ENCODE measurements around the gene LDHA. TPM values are rescaled to one million over a fixed set of nuclear protein-coding genes. Genes with fewer than 3 reads are reported as not detected.

The LDHA gene
- 1,448 and 1,455 TPM in 2 replicates for total RNA-seq

- no peaks in the 10 kb centered on the region for H3K27me3 Mint-ChIP-seq (ENCODE audit: insufficient read depth)
- peaks cover 44% of the 10 kb centered on the region for H3K36me3 Mint-ChIP-seq (ENCODE audit: low read depth)
- intact Hi-C loops (cut with micrococcal nuclease) = loop anchor here (1.0 to 10.0 kb wide), 6 partner anchors 10 to 1990 kb away; partner anchors contain the start of genes E2F8 and PRMT3
- H3K27ac Mint-ChIP-seq = peak within 1 kb of the TSS; percentile 98
- peak within 1 kb of the TSS; percentile 99 for H3K4me3 Mint-ChIP-seq
- DNase-seq (ENCODE audit: low spot score) = peak; percentile 97
- H3K4me1 Mint-ChIP-seq (ENCODE audit: low read depth) = peaks cover 52% of the 10 kb centered on the region
- no peaks in the 10 kb centered on the region for H3K9me3 Mint-ChIP-seq
Observed at GRCh38 chr11:18394275-18394927, at the start of gene LDHA. TSS of gene LDHA (plus strand) at chr11:18394563. CDS start at chr11:18396843, 2,280 bp downstream.

- H3K4me1 Mint-ChIP-seq (ENCODE audit: low read depth) = peaks cover 15% of the 10 kb centered on the region
- no peaks in the 10 kb centered on the region for H3K9me3 Mint-ChIP-seq
- H3K36me3 Mint-ChIP-seq (ENCODE audit: low read depth) = peaks cover 40% of the 10 kb centered on the region
- peak overlapping the region; percentile 35 for H3K27ac Mint-ChIP-seq
- H3K27me3 Mint-ChIP-seq (ENCODE audit: insufficient read depth) = no peaks in the 10 kb centered on the region
- no peak for DNase-seq (ENCODE audit: low spot score)
- H3K4me3 Mint-ChIP-seq = no peak overlapping the region
- intact Hi-C loops (cut with micrococcal nuclease) = no loop called here
Observed at GRCh38 chr11:18347471-18348125, 46.8 kb upstream of the LDHA start.

- H3K9me3 Mint-ChIP-seq = no peaks in the 10 kb centered on the region
- H3K4me3 Mint-ChIP-seq = no peak overlapping the region
- H3K27me3 Mint-ChIP-seq (ENCODE audit: insufficient read depth) = no peaks in the 10 kb centered on the region
- peaks cover 14% of the 10 kb centered on the region for H3K4me1 Mint-ChIP-seq (ENCODE audit: low read depth)
- H3K27ac Mint-ChIP-seq = no peak overlapping the region
- intact Hi-C loops (cut with micrococcal nuclease) = no loop called here
- peaks cover 45% of the 10 kb centered on the region for H3K36me3 Mint-ChIP-seq (ENCODE audit: low read depth)
- DNase-seq (ENCODE audit: low spot score) = no peak
Observed at GRCh38 chr11:18352581-18352980, 41.8 kb upstream of the LDHA start.

- H3K27me3 Mint-ChIP-seq (ENCODE audit: insufficient read depth) = no peaks in the 10 kb centered on the region
- H3K36me3 Mint-ChIP-seq (ENCODE audit: low read depth) = peaks cover 40% of the 10 kb centered on the region
- H3K4me1 Mint-ChIP-seq (ENCODE audit: low read depth) = no peaks in the 10 kb centered on the region
- intact Hi-C loops (cut with micrococcal nuclease) = no loop called here
- DNase-seq (ENCODE audit: low spot score) = no peak
- H3K4me3 Mint-ChIP-seq = no peak overlapping the region
- H3K27ac Mint-ChIP-seq = no peak overlapping the region
- H3K9me3 Mint-ChIP-seq = no peaks in the 10 kb centered on the region
Observed at GRCh38 chr11:18358646-18359045, 35.7 kb upstream of the LDHA start.

GRCh38 chr11:18361154-18361553, 33.2 kb upstream of the LDHA start:
- Mint-ChIP-seq H3K27ac (no peak overlapping the region), H3K4me3 (no peak overlapping the region), H3K27me3 (ENCODE audit: insufficient read depth) (no peaks in the 10 kb centered on the region), H3K9me3 (no peaks in the 10 kb centered on the region), H3K4me1 (ENCODE audit: low read depth) (peaks cover 8% of the 10 kb centered on the region), H3K36me3 (ENCODE audit: low read depth) (peaks cover 39% of the 10 kb centered on the region)
- DNase-seq (ENCODE audit: low spot score) = no peak
- intact Hi-C loops (cut with micrococcal nuclease) = no loop called here

- peaks cover 8% of the 10 kb centered on the region for H3K4me1 Mint-ChIP-seq (ENCODE audit: low read depth)
- H3K9me3 Mint-ChIP-seq = no peaks in the 10 kb centered on the region
- no peak overlapping the region for H3K4me3 Mint-ChIP-seq
- peaks cover 33% of the 10 kb centered on the region for H3K36me3 Mint-ChIP-seq (ENCODE audit: low read depth)
- DNase-seq (ENCODE audit: low spot score) = no peak
- H3K27me3 Mint-ChIP-seq (ENCODE audit: insufficient read depth) = no peaks in the 10 kb centered on the region
- H3K27ac Mint-ChIP-seq = no peak overlapping the region
- intact Hi-C loops (cut with micrococcal nuclease) = no loop called here
Observed at GRCh38 chr11:18364495-18365073, 29.8 kb upstream of the LDHA start.

GRCh38 chr11:18365741-18366140, 28.6 kb upstream of the LDHA start:
- H3K36me3 Mint-ChIP-seq (ENCODE audit: low read depth) = peaks cover 33% of the 10 kb centered on the region
- H3K27ac Mint-ChIP-seq = no peak overlapping the region

GRCh38 chr11:18366286-18366685, 28.1 kb upstream of the LDHA start:
- Mint-ChIP-seq H3K4me3 (no peak overlapping the region), H3K27me3 (ENCODE audit: insufficient read depth) (no peaks in the 10 kb centered on the region), H3K4me1 (ENCODE audit: low read depth) (peaks cover 12% of the 10 kb centered on the region), H3K27ac (no peak overlapping the region), H3K9me3 (no peaks in the 10 kb centered on the region), H3K36me3 (ENCODE audit: low read depth) (peaks cover 35% of the 10 kb centered on the region)
- intact Hi-C loops (cut with micrococcal nuclease) = no loop called here
- DNase-seq (ENCODE audit: low spot score) = no peak

More at GRCh38 chr11:18365741-18366140, 28.6 kb upstream of the LDHA start:
- no peaks in the 10 kb centered on the region for H3K9me3 Mint-ChIP-seq
- no peaks in the 10 kb centered on the region for H3K27me3 Mint-ChIP-seq (ENCODE audit: insufficient read depth)
- intact Hi-C loops (cut with micrococcal nuclease) = no loop called here
- H3K4me3 Mint-ChIP-seq = no peak overlapping the region
- H3K4me1 Mint-ChIP-seq (ENCODE audit: low read depth) = peaks cover 8% of the 10 kb centered on the region
- no peak for DNase-seq (ENCODE audit: low spot score)

GRCh38 chr11:18367431-18367830, 26.9 kb upstream of the LDHA start:
- no peak overlapping the region for H3K27ac Mint-ChIP-seq
- intact Hi-C loops (cut with micrococcal nuclease) = no loop called here
- no peak for DNase-seq (ENCODE audit: low spot score)
- peaks cover 16% of the 10 kb centered on the region for H3K4me1 Mint-ChIP-seq (ENCODE audit: low read depth)
- H3K9me3 Mint-ChIP-seq = no peaks in the 10 kb centered on the region
- no peaks in the 10 kb centered on the region for H3K27me3 Mint-ChIP-seq (ENCODE audit: insufficient read depth)
- H3K36me3 Mint-ChIP-seq (ENCODE audit: low read depth) = peaks cover 31% of the 10 kb centered on the region
- no peak overlapping the region for H3K4me3 Mint-ChIP-seq

- Mint-ChIP-seq H3K4me1 (ENCODE audit: low read depth) (peaks cover 16% of the 10 kb centered on the region), H3K27me3 (ENCODE audit: insufficient read depth) (no peaks in the 10 kb centered on the region), H3K9me3 (no peaks in the 10 kb centered on the region), H3K36me3 (ENCODE audit: low read depth) (peaks cover 29% of the 10 kb centered on the region), H3K4me3 (no peak overlapping the region), H3K27ac (no peak overlapping the region)
- intact Hi-C loops (cut with micrococcal nuclease) = no loop called here
- no peak for DNase-seq (ENCODE audit: low spot score)
Observed at GRCh38 chr11:18368221-18368620, 26.1 kb upstream of the LDHA start.

- no peak overlapping the region for H3K27ac Mint-ChIP-seq
- H3K9me3 Mint-ChIP-seq = no peaks in the 10 kb centered on the region
- intact Hi-C loops (cut with micrococcal nuclease) = no loop called here
- H3K36me3 Mint-ChIP-seq (ENCODE audit: low read depth) = peaks cover 27% of the 10 kb centered on the region
- peaks cover 16% of the 10 kb centered on the region for H3K4me1 Mint-ChIP-seq (ENCODE audit: low read depth)
- no peaks in the 10 kb centered on the region for H3K27me3 Mint-ChIP-seq (ENCODE audit: insufficient read depth)
- no peak for DNase-seq (ENCODE audit: low spot score)
- no peak overlapping the region for H3K4me3 Mint-ChIP-seq
Observed at GRCh38 chr11:18369398-18369797, 25.0 kb upstream of the LDHA start.

GRCh38 chr11:18371279-18371678, 23.1 kb upstream of the LDHA start:
- Mint-ChIP-seq H3K4me1 (ENCODE audit: low read depth) (peaks cover 8% of the 10 kb centered on the region), H3K4me3 (no peak overlapping the region), H3K9me3 (no peaks in the 10 kb centered on the region), H3K27ac (no peak overlapping the region), H3K36me3 (ENCODE audit: low read depth) (peaks cover 18% of the 10 kb centered on the region), H3K27me3 (ENCODE audit: insufficient read depth) (no peaks in the 10 kb centered on the region)
- intact Hi-C loops (cut with micrococcal nuclease) = no loop called here
- DNase-seq (ENCODE audit: low spot score) = no peak

GRCh38 chr11:18372201-18372600, 22.2 kb upstream of the LDHA start:
- H3K4me3 Mint-ChIP-seq = no peak overlapping the region
- peaks cover 13% of the 10 kb centered on the region for H3K36me3 Mint-ChIP-seq (ENCODE audit: low read depth)
- H3K27me3 Mint-ChIP-seq (ENCODE audit: insufficient read depth) = no peaks in the 10 kb centered on the region
- H3K4me1 Mint-ChIP-seq (ENCODE audit: low read depth) = peaks cover 8% of the 10 kb centered on the region
- no peak for DNase-seq (ENCODE audit: low spot score)
- intact Hi-C loops (cut with micrococcal nuclease) = no loop called here
- H3K27ac Mint-ChIP-seq = no peak overlapping the region
- H3K9me3 Mint-ChIP-seq = no peaks in the 10 kb centered on the region

All from activated T-helper 1 cell treated with anti-CD3 and anti-CD28 coated beads, Interleukin-12 subunit alpha, Interleukin-12 subunit beta, Interleukin-2, Interleukin-4 antibody, amounts not matched to agents 30 ng/mL and 10 ng/mL and 1 ng/mL, durations not matched to agents 14 hours and 24 hours and 36 hours (primary cell).